Tibial nerve (tissue), 4 donors: ENCODE measurements around the gene SUPT3H. TPM values are rescaled to one million over a fixed set of nuclear protein-coding genes. Genes with fewer than 3 reads are reported as not detected.

Experiments
- DNase-seq, 2 donors: peaks; one replicate each; pipeline ENCODE4 v3.0.0-alpha.2; 2019; ENCODE audit warnings: low spot score in 2 of 2
- H3K27ac ChIP-seq, 4 donors: fragments of 200-600 bp; sonication (generic) in 3 of 4; one replicate each; pipeline ENCODE4 v1.5.1; 2017 to 2019; ENCODE audit warnings: mild to moderate bottlenecking in 1 of 4
- H3K27me3 ChIP-seq, 2 donors: fragments of 200-600 bp; sonication (generic) in 1 of 2; one replicate each; pipeline versions ENCODE4 v1.5.1 to v1.6.0; 2017 to 2019
- H3K36me3 ChIP-seq, 3 donors: fragments of 200-600 bp; sonication (generic); one replicate each; pipeline ENCODE4 v1.5.1; 2018 to 2019
- H3K4me1 ChIP-seq, 4 donors: fragments of 200-600 bp; sonication (generic) in 3 of 4; one replicate each; pipeline ENCODE4 v1.5.1; 2017 to 2019
- H3K4me3 ChIP-seq, 4 donors: fragments of 200-600 bp; sonication (generic) in 3 of 4; one replicate each; pipeline ENCODE4 v1.5.1; 2017 to 2019; ENCODE audit warnings: mild to moderate bottlenecking in 1 of 4, moderate library complexity in 1 of 4
- H3K9me3 ChIP-seq, 4 donors: fragments of 200-600 bp; sonication (generic) in 3 of 4; one replicate each; pipeline ENCODE4 v1.5.1; 2017 to 2019
- CTCF ChIP-seq, 5 experiments: fragments of 200-600 bp in 3 of 5; fragments of 450-650 bp in 2 of 5; sonication (generic) in 3 of 5; IDR thresholded peaks; one replicate each; pipeline ENCODE4 v1.5.1; 2016 to 2019; ENCODE audit warnings: antibody characterized with exemption in 5 of 5, mild to moderate bottlenecking in 3 of 5, moderate library complexity in 2 of 5
- EP300 ChIP-seq, 2 donors: sonication (generic); formaldehyde crosslinking; IDR thresholded peaks; one replicate each; pipeline ENCODE4 v1.6.1; 2017; ENCODE audit warnings: antibody characterized with exemption in 2 of 2, mild to moderate bottlenecking in 1 of 2
- POLR2A ChIP-seq, 2 donors: fragments of 450-650 bp; IDR thresholded peaks; one replicate each; pipeline ENCODE4 v1.6.1; 2017; ENCODE audit warnings: antibody characterized with exemption in 2 of 2, mild to moderate bottlenecking in 2 of 2, moderate library complexity in 2 of 2
- WGBS, 2 donors: methylation state at CpG; one replicate each; pipeline ENCODE4 v1.1.5; 2018; 5-methylcytosine and 5-hydroxymethylcytosine counted together
- total RNA-seq, 4 donors: library from RNA; depleted of rRNA; stranded (reverse); fragments of >200 nt; gene quantifications; one replicate each; pipeline ENCODE4 v1.1.0, GENCODE V29; 2016

Gene SUPT3H
- total RNA-seq, 4 donors from 2014 or later = 6.6 to 16.5 (median 14.8) TPM

GRCh38 chr6:45328523-45328922 lies 49.2 kb downstream of the SUPT3H start:
- Histone ChIP-seq H3K27ac (peak overlapping the region in 1 of 4 donors; percentile 51), H3K27me3 (no peaks in the 10 kb centered on the region), H3K9me3 (no peaks in the 10 kb centered on the region), H3K4me3 (peak overlapping the region in 1 of 4 donors; percentile 16), H3K4me1 (peaks cover 0 to 24% (median 0%) of the 10 kb centered on the region in 4 donors), H3K36me3 (no peaks in the 10 kb centered on the region)
- TF ChIP-seq EP300 (IDR thresholded peaks at IDR 0.05) (no peak), POLR2A (IDR thresholded peaks at IDR 0.05) (no peak), CTCF (IDR thresholded peaks at IDR 0.05) (no peak)
- DNase-seq = no peak

- Histone ChIP-seq H3K4me1 (peaks cover 0 to 24% (median 0%) of the 10 kb centered on the region in 4 donors), H3K9me3 (no peaks in the 10 kb centered on the region), H3K36me3 (no peaks in the 10 kb centered on the region), H3K27ac (peak within 1 kb of the TSS in 2 of 4 donors; percentile 13 to 51), H3K27me3 (no peaks in the 10 kb centered on the region), H3K4me3 (peak within 1 kb of the TSS in 2 of 4 donors; percentile 13 to 16)
- DNase-seq = no peak
- TF ChIP-seq EP300 (IDR thresholded peaks at IDR 0.05) (no peak), POLR2A (IDR thresholded peaks at IDR 0.05) (no peak), CTCF (IDR thresholded peaks at IDR 0.05) (no peak)
- 54 to 56% methylated on average over 5 of the region's 5 CpGs for WGBS, 2 donors
Measured at GRCh38 chr6:45327956-45328522, 49.7 kb downstream of the SUPT3H start, which contains the start of gene RUNX2. TSS of gene RUNX2 (plus strand) at chr6:45328330. CDS start at chr6:45328727, 397 bp downstream.

- H3K27me3 ChIP-seq = no peaks in the 10 kb centered on the region
- no peaks in the 10 kb centered on the region for H3K9me3 ChIP-seq
- 82 to 83% methylated on average over 5 of the region's 5 CpGs for WGBS, 2 donors
- DNase-seq = no peak
- H3K4me1 ChIP-seq = peaks cover 0 to 24% (median 0%) of the 10 kb centered on the region in 4 donors
- H3K4me3 ChIP-seq = no peak overlapping the region
- H3K27ac ChIP-seq = peak overlapping the region in 1 of 4 donors; percentile 28
- no peaks in the 10 kb centered on the region for H3K36me3 ChIP-seq
- no peak for TF ChIP-seq EP300 (IDR thresholded peaks at IDR 0.05)
- TF ChIP-seq CTCF (IDR thresholded peaks at IDR 0.05) = no peak
- TF ChIP-seq POLR2A (IDR thresholded peaks at IDR 0.05) = no peak
Measured at GRCh38 chr6:45326698-45327417, 50.9 kb downstream of the SUPT3H start.

- Histone ChIP-seq H3K36me3 (no peaks in the 10 kb centered on the region), H3K27me3 (no peaks in the 10 kb centered on the region), H3K4me1 (peaks cover 0 to 11% (median 0%) of the 10 kb centered on the region in 4 donors), H3K9me3 (no peaks in the 10 kb centered on the region), H3K4me3 (no peak overlapping the region), H3K27ac (no peak overlapping the region)
- no peak for DNase-seq
- 66 to 74% methylated on average over 3 of the region's 3 CpGs for WGBS, 2 donors
- no peak for TF ChIP-seq POLR2A (IDR thresholded peaks at IDR 0.05)
- TF ChIP-seq CTCF (IDR thresholded peaks at IDR 0.05) = no peak
- no peak for TF ChIP-seq EP300 (IDR thresholded peaks at IDR 0.05)
Measured at GRCh38 chr6:45323656-45324224, 54.0 kb downstream of the SUPT3H start.

- Histone ChIP-seq H3K4me1 (no peaks in the 10 kb centered on the region), H3K9me3 (peaks cover 0 to 6% (median 0%) of the 10 kb centered on the region in 4 donors), H3K27me3 (no peaks in the 10 kb centered on the region), H3K4me3 (no peak overlapping the region), H3K27ac (no peak overlapping the region), H3K36me3 (no peaks in the 10 kb centered on the region)
- WGBS, 2 donors = 93 to 97% methylated on average over 4 of the region's 4 CpGs
- DNase-seq = no peak
- no peak for TF ChIP-seq EP300 (IDR thresholded peaks at IDR 0.05)
- TF ChIP-seq POLR2A (IDR thresholded peaks at IDR 0.05) = no peak
- TF ChIP-seq CTCF (IDR thresholded peaks at IDR 0.05) = no peak
Measured at GRCh38 chr6:45320349-45320748, 57.4 kb downstream of the SUPT3H start.
